Mucosa of gallbladder (tissue), 1 donor: ENCODE results near the gene P3H3. TPM values are rescaled to one million over a fixed set of nuclear protein-coding genes. Genes with fewer than 3 reads are reported as not detected.
A peak's percentile ranks its signal among the peaks of the same experiment; 100 is the strongest.
"Not testable (repeated sequence)": the region's sequence is repeated elsewhere in the genome, so short reads cannot be mapped to it uniquely, and the experiment has no call there.

Experiments used
- DNase-seq: peaks from one replicate; pipeline ENCODE4 v3.0.0-alpha.2; 2020; ENCODE audit warnings: low spot score
- total RNA-seq: library from RNA; stranded (reverse); gene quantifications from one replicate; pipeline ENCODE4 v1.2.1, GENCODE V29; 2021
- donor health status: DM: no; HTN: no; CAD: no.

Gene P3H3
- total RNA-seq, 1 donor from 2014 or later: 28.1 TPM

DNA sequence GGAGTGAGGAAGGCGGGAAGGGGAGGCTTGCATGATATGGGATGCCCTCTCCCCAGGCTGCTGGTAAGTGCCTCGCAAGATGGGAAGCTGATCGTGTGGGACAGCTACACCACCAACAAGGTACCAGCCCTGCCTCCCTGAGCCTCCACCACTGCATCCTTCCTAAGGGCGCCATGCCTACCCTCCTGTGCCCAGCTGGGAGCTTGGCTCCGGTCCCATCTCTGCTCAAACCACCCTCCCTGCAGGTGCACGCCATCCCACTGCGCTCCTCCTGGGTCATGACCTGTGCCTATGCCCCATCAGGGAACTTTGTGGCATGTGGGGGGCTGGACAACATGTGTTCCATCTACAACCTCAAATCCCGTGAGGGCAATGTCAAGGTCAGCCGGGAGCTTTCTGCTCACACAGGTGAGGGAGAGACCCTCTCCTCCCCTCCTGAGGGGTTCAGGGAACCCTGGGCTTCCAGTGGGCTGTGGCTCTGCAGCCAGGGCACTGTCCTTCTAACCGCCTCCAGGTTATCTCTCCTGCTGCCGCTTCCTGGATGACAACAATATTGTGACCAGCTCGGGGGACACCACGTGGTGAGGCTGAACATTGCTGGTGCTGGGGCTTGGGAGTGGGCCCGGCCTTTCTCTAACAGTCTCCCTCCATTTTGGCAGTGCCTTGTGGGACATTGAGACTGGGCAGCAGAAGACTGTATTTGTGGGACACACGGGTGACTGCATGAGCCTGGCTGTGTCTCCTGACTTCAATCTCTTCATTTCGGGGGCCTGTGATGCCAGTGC is 15.1 kb downstream of the P3H3 start:
- no peak for DNase-seq

- DNase-seq: no peak
These were observed 17.2 kb downstream of the P3H3 start for GRCh38 chr12:6845395-6845794.

GRCh38 chr12:6846316-6846869 is 18.2 kb downstream of the P3H3 start:
- DNase-seq: no peak

- DNase-seq: no peak
These were observed 19.5 kb downstream of the P3H3 start for GRCh38 chr12:6847676-6848075.

DNA sequence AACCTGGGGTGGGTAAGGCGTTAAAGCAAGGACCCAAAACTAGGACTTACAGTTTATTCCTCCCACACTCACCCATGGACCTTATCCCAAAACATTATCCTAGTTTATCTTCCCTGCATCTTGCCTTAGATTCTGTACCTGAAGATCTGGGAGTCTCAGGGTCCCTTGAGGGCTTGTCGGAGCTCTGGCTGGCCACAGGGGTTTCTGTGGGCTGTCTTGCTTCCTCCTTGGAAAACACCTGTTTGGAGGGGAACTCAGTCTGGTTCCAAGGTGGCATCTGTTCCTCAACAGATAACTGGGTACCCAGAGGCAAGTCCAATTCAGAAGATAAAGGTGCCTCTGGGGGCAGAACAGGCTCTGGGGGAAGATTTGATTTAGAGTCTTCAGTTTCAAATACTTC is 21.2 kb downstream of the P3H3 start:
- DNase-seq: no peak

- no peak for DNase-seq
These were observed 21.9 kb downstream of the P3H3 start for GRCh38 chr12:6849976-6850560.

DNA sequence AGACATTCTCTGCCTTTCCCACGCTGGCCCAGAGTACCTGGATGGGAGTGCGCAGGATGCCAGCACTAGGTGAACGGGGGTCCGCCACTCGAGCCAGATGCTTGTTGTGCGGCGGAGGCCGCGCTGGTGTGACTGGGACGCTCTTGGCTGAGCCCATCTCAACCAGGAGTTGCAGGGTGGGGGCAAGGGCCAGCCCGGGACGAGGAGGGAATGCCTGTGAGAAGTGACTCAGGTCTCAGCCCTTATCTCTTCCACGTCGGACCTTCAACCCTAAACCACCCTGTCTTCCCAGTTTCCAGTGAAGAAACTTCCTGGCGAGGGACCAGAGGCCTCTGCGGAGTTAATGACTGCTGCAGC is 22.6 kb downstream of the P3H3 start:
- peak; percentile 28 for DNase-seq

GRCh38 chr12:6851153-6851920 is 23.1 kb downstream of the P3H3 start, which contains the start of gene CDCA3:
TSS of gene CDCA3 (minus strand) at chr12:6851286. CDS start at chr12:6850952, 334 bp downstream.
- peak; percentile 96 for DNase-seq

- peak; percentile 99 for DNase-seq
These were observed 23.9 kb downstream of the P3H3 start, which contains the start of gene USP5 for GRCh38 chr12:6851921-6852650. TSS of gene USP5 (plus strand) at chr12:6852150. CDS start at chr12:6852180, 30 bp downstream.

DNA sequence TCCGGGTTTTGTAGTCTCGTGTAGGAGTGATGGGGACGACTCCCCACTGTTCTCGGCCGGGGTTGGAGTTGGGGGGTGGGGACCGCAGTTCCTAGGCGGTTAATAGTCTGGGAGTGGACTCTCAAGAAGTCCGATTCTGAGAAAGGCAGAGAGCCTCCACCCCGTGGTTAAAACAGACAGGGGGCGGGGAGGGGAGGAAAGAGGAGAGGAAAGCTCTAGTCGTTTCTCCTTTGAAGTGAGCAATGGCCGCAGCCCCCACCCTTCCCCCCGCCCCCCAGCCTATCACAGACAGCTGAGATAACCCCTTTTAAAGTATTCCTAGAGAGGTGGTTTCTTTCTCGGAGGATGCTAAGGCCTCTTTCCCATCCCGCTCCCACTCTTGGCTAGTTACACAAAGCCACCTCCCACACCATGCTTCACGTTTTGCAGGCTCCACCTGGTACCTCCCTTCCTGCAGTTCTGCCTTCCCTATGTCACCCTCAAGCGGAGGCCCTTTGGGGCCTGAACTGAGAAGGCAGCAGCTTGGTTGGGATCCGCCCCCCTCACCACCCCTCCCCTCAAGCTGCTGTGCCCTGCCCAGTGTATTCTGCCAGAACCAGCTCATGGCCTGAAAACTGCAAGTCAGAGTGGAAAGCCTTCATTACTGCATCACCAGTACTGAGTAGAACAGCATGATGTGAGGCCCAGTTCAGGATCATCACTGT is 24.6 kb downstream of the P3H3 start:
- no peak for DNase-seq

DNA sequence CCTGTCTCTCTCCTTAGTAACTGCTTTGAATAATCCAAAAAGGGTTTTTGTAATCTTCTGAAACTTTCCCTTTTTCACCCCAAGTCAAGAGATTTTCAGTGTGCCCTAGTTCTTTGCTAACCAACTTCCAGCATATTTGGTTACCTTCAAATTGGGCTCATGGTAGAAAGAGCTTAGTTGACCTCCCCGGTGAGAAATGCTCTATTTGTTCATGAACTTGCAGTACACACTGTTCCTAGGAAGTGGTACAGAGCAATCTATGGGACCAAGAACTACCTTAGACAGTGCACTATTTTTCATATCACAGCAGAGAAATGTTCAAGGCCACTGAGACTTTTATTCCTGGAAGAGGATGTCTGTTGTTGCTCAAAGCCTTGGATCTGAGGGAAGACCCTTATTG is 25.4 kb downstream of the P3H3 start:
- no peak for DNase-seq

- DNase-seq: no peak
These were observed 25.8 kb downstream of the P3H3 start for GRCh38 chr12:6854036-6854435.

GRCh38 chr12:6855322-6855721 is 27.1 kb downstream of the P3H3 start:
- DNase-seq: no peak

GRCh38 chr12:6858799-6859198 is 30.6 kb downstream of the P3H3 start:
- no peak for DNase-seq

- no peak for DNase-seq
These were observed 31.9 kb downstream of the P3H3 start for GRCh38 chr12:6860116-6860515.

DNA sequence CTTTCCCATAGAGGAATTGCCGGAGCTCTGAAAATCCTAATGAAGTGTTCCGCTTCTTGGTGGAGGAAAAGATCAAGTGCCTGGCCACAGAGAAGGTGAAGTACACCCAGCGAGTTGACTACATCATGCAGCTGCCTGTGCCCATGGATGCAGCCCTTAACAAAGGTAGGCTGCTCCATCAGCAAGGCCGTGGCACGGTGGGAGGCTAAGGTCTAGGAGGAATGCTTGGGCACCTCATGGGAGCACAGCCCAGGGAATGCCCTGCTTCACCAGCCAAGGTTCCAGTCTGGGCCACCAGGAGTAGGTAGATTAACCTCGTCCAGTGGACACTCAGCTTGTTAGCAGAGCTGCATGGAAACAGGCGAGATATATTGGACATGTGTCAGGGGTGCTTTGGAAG is 32.7 kb downstream of the P3H3 start:
- no peak for DNase-seq

- no peak for DNase-seq
These were observed 33.2 kb downstream of the P3H3 start for GRCh38 chr12:6861391-6861790.

DNA sequence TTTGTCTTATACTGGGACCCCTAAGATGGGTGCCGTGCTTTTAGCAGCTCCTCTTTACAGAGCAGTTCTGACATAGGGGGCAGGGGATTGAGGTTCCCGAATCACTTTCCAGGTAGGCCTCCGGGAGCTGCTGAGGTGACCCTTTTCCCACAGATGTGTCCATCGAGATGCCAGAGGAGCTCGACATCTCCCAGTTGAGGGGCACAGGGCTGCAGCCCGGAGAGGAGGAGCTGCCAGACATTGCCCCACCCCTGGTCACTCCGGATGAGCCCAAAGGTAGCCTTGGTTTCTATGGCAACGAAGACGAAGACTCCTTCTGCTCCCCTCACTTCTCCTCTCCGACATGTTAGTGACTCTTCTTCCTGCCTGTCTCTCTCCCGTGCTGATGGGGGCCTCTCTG is 34.8 kb downstream of the P3H3 start:
- DNase-seq: no peak

DNA sequence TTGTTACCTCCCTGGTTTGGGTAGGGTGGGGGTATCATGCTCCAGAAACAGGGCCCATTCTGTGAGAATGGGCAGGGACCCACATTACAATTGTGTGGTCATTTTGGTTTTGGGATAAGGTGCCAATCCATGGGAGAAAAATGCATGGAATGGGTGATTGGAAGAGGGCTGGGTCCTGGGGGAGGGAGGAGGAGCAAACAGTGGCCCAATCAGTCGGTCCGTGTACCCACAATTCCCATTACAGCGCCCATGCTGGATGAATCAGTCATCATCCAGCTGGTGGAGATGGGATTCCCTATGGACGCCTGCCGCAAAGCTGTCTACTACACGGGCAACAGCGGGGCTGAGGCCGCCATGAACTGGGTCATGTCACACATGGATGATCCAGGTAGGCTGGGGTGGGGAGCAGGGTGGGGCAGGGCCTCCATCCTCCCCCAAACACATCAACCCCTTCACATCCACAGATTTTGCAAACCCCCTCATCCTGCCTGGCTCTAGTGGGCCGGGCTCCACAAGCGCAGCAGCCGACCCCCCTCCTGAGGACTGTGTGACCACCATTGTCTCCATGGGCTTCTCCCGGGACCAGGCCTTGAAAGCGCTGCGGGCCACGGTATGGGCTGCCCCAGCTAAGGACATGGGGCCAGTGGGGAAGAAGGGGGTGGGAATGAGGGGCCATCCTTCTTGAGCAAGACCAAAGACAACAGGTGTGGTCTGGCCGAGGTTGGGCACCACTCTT is 35.5 kb downstream of the P3H3 start:
- no peak for DNase-seq

- not testable (repeated sequence) for DNase-seq
These were observed 37.1 kb downstream of the P3H3 start for GRCh38 chr12:6865307-6865706.
